ENCODE results near the gene PKD1.

DNA sequence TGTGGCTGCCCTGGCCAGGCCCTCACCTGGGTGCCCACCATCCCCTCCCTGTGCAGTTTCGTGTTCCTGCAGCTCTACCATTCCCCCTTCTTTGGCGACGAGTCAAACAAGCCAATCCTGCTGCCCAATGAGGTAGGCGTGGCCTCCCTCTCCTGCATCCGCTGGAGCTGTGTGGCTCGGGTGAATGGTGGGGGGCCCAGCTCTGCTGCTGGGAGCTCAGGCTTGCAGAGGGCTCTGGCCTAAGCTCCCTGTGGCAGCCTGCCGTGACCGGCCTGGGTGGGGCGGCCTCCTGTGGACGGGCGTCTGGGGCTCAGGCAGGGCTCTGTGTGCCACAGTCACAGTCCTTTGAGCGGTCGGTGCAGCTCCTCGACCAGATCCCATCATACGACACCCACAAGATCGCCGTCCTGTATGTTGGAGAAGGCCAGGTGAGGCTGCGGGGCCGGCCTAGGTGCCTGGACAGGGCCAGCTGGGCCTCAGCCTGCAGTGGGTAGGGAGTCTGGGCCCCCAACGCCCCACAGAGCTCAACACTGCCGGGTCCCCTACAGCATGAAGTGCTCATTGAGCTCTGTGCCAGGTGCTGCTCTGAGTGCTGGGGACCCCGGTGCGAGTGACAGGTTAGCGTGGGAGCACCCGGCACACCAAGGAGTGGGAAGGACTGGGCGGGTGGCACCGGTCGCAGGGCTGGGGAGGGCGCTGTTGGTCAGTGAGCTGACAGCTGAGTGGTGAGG is 50.6 kb downstream of the PKD1 start:
- no peak for TF ChIP-seq EZH2 (IDR thresholded peaks at IDR 0.05; ENCODE audit: borderline replicate concordance, insufficient read depth, low read depth, low read length, poor library complexity, severe bottlenecking)
- TF ChIP-seq, protein P1, sequence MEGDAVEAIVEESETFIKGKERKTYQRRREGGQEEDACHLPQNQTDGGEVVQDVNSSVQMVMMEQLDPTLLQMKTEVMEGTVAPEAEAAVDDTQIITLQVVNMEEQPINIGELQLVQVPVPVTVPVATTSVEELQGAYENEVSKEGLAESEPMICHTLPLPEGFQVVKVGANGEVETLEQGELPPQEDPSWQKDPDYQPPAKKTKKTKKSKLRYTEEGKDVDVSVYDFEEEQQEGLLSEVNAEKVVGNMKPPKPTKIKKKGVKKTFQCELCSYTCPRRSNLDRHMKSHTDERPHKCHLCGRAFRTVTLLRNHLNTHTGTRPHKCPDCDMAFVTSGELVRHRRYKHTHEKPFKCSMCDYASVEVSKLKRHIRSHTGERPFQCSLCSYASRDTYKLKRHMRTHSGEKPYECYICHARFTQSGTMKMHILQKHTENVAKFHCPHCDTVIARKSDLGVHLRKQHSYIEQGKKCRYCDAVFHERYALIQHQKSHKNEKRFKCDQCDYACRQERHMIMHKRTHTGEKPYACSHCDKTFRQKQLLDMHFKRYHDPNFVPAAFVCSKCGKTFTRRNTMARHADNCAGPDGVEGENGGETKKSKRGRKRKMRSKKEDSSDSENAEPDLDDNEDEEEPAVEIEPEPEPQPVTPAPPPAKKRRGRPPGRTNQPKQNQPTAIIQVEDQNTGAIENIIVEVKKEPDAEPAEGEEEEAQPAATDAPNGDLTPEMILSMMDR (IDR thresholded peaks at IDR 0.05), result no peak

All from B cell (primary cell).